ENCODE results near the gene HMCN2.

DNA sequence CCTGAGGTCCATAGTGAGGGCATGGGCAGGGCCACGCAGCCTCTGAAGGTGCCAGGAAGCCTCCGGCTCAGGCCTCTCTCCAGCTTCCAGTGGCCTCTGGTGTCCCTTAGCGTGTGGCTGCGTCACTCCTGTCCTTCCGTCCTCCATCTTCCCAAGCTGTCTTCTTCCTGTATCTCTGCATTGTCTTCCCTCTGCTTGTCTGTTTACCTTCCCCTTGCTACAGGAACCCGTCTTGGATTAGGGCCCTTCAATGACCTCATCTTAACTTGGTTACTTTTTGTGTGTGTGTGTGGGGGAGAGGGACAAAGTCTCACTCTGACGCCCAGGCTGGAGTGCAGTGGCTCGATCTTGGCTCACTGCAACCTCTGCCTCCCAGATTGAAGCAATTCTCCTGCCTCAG, 193.6 kb downstream of the HMCN2 start:
- TF ChIP-seq EP300 (IDR thresholded peaks at IDR 0.05) = peak in 2 of 4 donors; percentile 23 to 55
- TF ChIP-seq, protein P1, sequence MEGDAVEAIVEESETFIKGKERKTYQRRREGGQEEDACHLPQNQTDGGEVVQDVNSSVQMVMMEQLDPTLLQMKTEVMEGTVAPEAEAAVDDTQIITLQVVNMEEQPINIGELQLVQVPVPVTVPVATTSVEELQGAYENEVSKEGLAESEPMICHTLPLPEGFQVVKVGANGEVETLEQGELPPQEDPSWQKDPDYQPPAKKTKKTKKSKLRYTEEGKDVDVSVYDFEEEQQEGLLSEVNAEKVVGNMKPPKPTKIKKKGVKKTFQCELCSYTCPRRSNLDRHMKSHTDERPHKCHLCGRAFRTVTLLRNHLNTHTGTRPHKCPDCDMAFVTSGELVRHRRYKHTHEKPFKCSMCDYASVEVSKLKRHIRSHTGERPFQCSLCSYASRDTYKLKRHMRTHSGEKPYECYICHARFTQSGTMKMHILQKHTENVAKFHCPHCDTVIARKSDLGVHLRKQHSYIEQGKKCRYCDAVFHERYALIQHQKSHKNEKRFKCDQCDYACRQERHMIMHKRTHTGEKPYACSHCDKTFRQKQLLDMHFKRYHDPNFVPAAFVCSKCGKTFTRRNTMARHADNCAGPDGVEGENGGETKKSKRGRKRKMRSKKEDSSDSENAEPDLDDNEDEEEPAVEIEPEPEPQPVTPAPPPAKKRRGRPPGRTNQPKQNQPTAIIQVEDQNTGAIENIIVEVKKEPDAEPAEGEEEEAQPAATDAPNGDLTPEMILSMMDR (IDR thresholded peaks at IDR 0.05) = no peak
- no peak for TF ChIP-seq POLR2A (IDR thresholded peaks at IDR 0.05)

Measured in upper lobe of left lung (tissue), 4 donors.